GM23338 (cell line): ENCODE data around the gene HNF1B. TPM values are rescaled to one million over a fixed set of nuclear protein-coding genes. Genes with fewer than 3 reads are reported as not detected.

Source experiments
- ATAC-seq: fragments of 200-7000 bp; cut with Tn5 transposase; 3 replicates; pipeline ENCODE4 v1.9.1; 2020
- DNase-seq: peaks from one replicate; pipeline ENCODE4 v3.0.0-alpha.2; 2015; ENCODE audit warnings: low spot score
- H2AFZ ChIP-seq: fragments of 200-600 bp; sonication (generic); 2 replicates; pipeline ENCODE4 v1.8.0; 2016; ENCODE audit warnings: antibody characterized with exemption, mild to moderate bottlenecking, moderate library complexity
- H3F3A ChIP-seq: fragments of 200-600 bp; sonication (generic); replicated peaks from 2 replicates; pipeline ENCODE4 v1.8.0; 2017; ENCODE audit warnings: antibody characterized with exemption, mixed run types, low read depth
- H3K27ac ChIP-seq: fragments of 200-600 bp; sonication (generic); 2 replicates; pipeline ENCODE4 v1.6.1; 2016; ENCODE audit warnings: low read depth
- H3K27me3 ChIP-seq: fragments of 200-600 bp; sonication (generic); 2 replicates; pipeline ENCODE4 v1.8.0; 2016; ENCODE audit warnings: mild to moderate bottlenecking, mixed run types, moderate library complexity; ENCODE audit not compliant: insufficient read depth
- H3K36me3 ChIP-seq: fragments of 200-600 bp; sonication (generic); 2 replicates; pipeline ENCODE4 v1.8.0; 2016; ENCODE audit warnings: mild to moderate bottlenecking; ENCODE audit not compliant: insufficient read depth
- H3K4me1 ChIP-seq: fragments of 200-600 bp; sonication (generic); 2 replicates; pipeline ENCODE4 v1.8.0; 2016; ENCODE audit warnings: mild to moderate bottlenecking, moderate library complexity; ENCODE audit not compliant: insufficient read depth
- H3K4me2 ChIP-seq: fragments of 200-600 bp; sonication (generic); 2 replicates; pipeline ENCODE4 v1.7.1; 2017; ENCODE audit warnings: mixed run types
- H3K4me3 ChIP-seq: fragments of 200-600 bp; sonication (generic); 2 replicates; pipeline ENCODE4 v1.6.1; 2016; ENCODE audit warnings: mixed run types
- H3K79me2 ChIP-seq: fragments of 200-600 bp; sonication (generic); replicated peaks from 2 replicates; pipeline ENCODE4 v1.8.0; 2017; ENCODE audit warnings: mild to moderate bottlenecking; ENCODE audit not compliant: insufficient read depth
- H3K9me2 ChIP-seq: fragments of 200-600 bp; sonication (generic); 2 replicates; pipeline ENCODE4 v1.8.0; 2017; ENCODE audit not compliant: insufficient read depth
- H4K20me1 ChIP-seq: fragments of 200-600 bp; sonication (generic); replicated peaks from 2 replicates; pipeline ENCODE4 v1.8.0; 2017; ENCODE audit warnings: mild to moderate bottlenecking; ENCODE audit not compliant: insufficient read depth
- H3K27ac Mint-ChIP-seq: 2 replicates; pipeline ENCODE4 v1.8.0; 2020; ENCODE audit warnings: inconsistent platforms, mild to moderate bottlenecking, moderate library complexity, mixed read lengths
- H3K27me3 Mint-ChIP-seq: 3 replicates; pipeline ENCODE4 v1.8.0; 2022; ENCODE audit warnings: low read depth, mild to moderate bottlenecking, moderate library complexity, mixed read lengths, inconsistent platforms; ENCODE audit not compliant: insufficient read depth, poor library complexity
- H3K36me3 Mint-ChIP-seq: 3 replicates; pipeline ENCODE4 v1.8.0; 2021; ENCODE audit warnings: low read depth, mild to moderate bottlenecking, inconsistent platforms, moderate library complexity, mixed read lengths
- H3K4me1 Mint-ChIP-seq: 3 replicates; pipeline ENCODE4 v1.8.0; 2020; ENCODE audit warnings: mild to moderate bottlenecking, inconsistent platforms, mixed read lengths
- H3K4me3 Mint-ChIP-seq: 3 replicates; pipeline ENCODE4 v1.8.0; 2021; ENCODE audit warnings: moderate library complexity, mild to moderate bottlenecking, inconsistent platforms, mixed read lengths
- H3K9me3 Mint-ChIP-seq: 3 replicates; pipeline ENCODE4 v1.8.0; 2020; ENCODE audit warnings: moderate library complexity, mild to moderate bottlenecking, inconsistent platforms, mixed read lengths
- CREB1 ChIP-seq: fragments of 250-450 bp; sonication (Bioruptor Pico); IDR thresholded peaks from 2 replicates; pipeline ENCODE4 v1.5.0; 2020; ENCODE audit warnings: low read depth, mild to moderate bottlenecking, moderate library complexity
- EZH2 ChIP-seq: fragments of 200-600 bp; sonication (generic); IDR thresholded peaks from one replicate; pipeline ENCODE4 v1.8.0; 2017; ENCODE audit warnings: antibody characterized with exemption, mild to moderate bottlenecking, low read depth; ENCODE audit not compliant: unreplicated experiment
- JUNB ChIP-seq: IDR thresholded peaks from one replicate; pipeline ENCODE4 v1.6.1; 2016; ENCODE audit warnings: antibody characterized with exemption; ENCODE audit not compliant: unreplicated experiment
- NANOG ChIP-seq: IDR thresholded peaks from 2 replicates; pipeline ENCODE4 v1.6.1; 2016; ENCODE audit warnings: antibody characterized with exemption, borderline replicate concordance
- POLR2AphosphoS5 ChIP-seq: IDR thresholded peaks from 2 replicates; pipeline ENCODE4 v1.6.1; 2016; ENCODE audit warnings: antibody characterized with exemption, low read depth
- STAT1 ChIP-seq: IDR thresholded peaks from one replicate; pipeline ENCODE4 v1.6.1; 2016; ENCODE audit warnings: antibody characterized with exemption; ENCODE audit not compliant: unreplicated experiment
- ZNF114 ChIP-seq: fragments of 250-450 bp; sonication (Bioruptor Pico); IDR thresholded peaks from 2 replicates; pipeline ENCODE4 v1.5.0; 2020; ENCODE audit warnings: mild to moderate bottlenecking, moderate library complexity
- ZNF331 ChIP-seq: fragments of 250-450 bp; sonication (Bioruptor Pico); IDR thresholded peaks from 2 replicates; pipeline ENCODE4 v1.5.0; 2020; ENCODE audit warnings: low read depth, mild to moderate bottlenecking, moderate library complexity
- polyA plus RNA-seq: library from polyadenylated mRNA; unstranded; fragments of >200 nt; fragmentation: Nextera tagmentation; extraction: Ambion mirVana; gene quantifications from 2 replicates; pipeline ENCODE4 v1.2.1, GENCODE V29; 2016
- total RNA-seq: library from RNA; depleted of rRNA; stranded (reverse); fragments of >200 nt; shearing (Covaris generic); gene quantifications from 2 replicates; pipeline ENCODE4 v1.2.3, GENCODE V29; 2014
- TF ChIP-seq, protein P1 (sequence below), 2 experiments: fragments of 200-600 bp in 1 of 2; sonication (generic) in 1 of 2; conservative IDR thresholded peaks; 2 replicates each; pipeline versions ENCODE4 v1.5.1 to v1.6.1; 2016 to 2017; ENCODE audit warnings: antibody characterized with exemption in 2 of 2, low read depth in 2 of 2, mild to moderate bottlenecking in 2 of 2, moderate library complexity in 1 of 2
- TF ChIP-seq, protein P2 (sequence below): IDR thresholded peaks from 2 replicates; pipeline ENCODE4 v1.6.1; 2016; ENCODE audit warnings: antibody characterized with exemption
- TF ChIP-seq, protein P3 (sequence below): fragments of 250-450 bp; sonication (Bioruptor Pico); IDR thresholded peaks from 2 replicates; pipeline ENCODE4 v1.5.0; 2020; ENCODE audit warnings: mild to moderate bottlenecking, moderate library complexity
- TF ChIP-seq, protein P4 (sequence below): IDR thresholded peaks from one replicate; pipeline ENCODE4 v1.6.1; 2018; ENCODE audit warnings: antibody characterized with exemption; ENCODE audit not compliant: unreplicated experiment

Gene HNF1B
- total and polyA plus RNA-seq, 2 experiments from 2014 or later = 0.07 to 0.19 TPM

DNA sequence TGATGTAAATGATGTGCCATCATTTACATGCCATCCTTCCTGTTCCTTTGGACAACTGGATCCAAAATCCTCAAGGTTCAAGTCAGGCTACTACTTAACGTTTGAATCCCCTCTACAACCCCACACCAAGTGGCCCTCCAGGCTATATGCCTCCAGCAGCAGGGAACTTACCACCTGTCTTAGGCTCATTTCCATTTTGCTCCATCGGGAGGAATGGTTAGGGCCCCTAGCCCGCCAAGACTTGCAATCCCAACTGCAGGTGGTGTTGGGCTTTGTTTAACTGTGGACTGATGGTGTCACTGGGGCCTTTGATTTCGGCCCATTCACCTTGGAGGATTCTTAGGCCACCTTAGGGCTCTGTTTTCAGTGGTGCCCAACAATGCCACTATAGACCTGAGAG is 9.7 kb downstream of the HNF1B start:
- no peak overlapping the region for H2AFZ ChIP-seq
- H4K20me1 ChIP-seq = 0 out of 2 replicates have a peak, but pooled peaks cover under 1% of the 10 kb centered on the region
- peaks cover 45% of the 10 kb centered on the region for H3K27me3 Mint-ChIP-seq
- no peaks in the 10 kb centered on the region for H3K79me2 ChIP-seq
- no peaks in the 10 kb centered on the region; the same call in 1 of the 2 replicates for H3K4me1 ChIP-seq
- H3K27ac ChIP-seq = no peak overlapping the region
- no peaks in the 10 kb centered on the region for H3K9me2 ChIP-seq
- H3K4me3 Mint-ChIP-seq = no peak overlapping the region
- H3K36me3 Mint-ChIP-seq = no peaks in the 10 kb centered on the region
- H3F3A ChIP-seq = no peaks in the 10 kb centered on the region
- no peaks in the 10 kb centered on the region; the same call in 2 of the 3 replicates for H3K4me1 Mint-ChIP-seq
- H3K27me3 ChIP-seq = peaks cover 56% of the 10 kb centered on the region
- H3K27ac Mint-ChIP-seq = no peak overlapping the region
- ATAC-seq (peak; percentile 87), DNase-seq (peak; percentile 54)
- H3K9me3 Mint-ChIP-seq = no peaks in the 10 kb centered on the region; the same call in 2 of the 3 replicates
- no peaks in the 10 kb centered on the region for H3K36me3 ChIP-seq
- H3K4me3 ChIP-seq = no peak overlapping the region
- no peak overlapping the region for H3K4me2 ChIP-seq
- TF ChIP-seq, protein P1, sequence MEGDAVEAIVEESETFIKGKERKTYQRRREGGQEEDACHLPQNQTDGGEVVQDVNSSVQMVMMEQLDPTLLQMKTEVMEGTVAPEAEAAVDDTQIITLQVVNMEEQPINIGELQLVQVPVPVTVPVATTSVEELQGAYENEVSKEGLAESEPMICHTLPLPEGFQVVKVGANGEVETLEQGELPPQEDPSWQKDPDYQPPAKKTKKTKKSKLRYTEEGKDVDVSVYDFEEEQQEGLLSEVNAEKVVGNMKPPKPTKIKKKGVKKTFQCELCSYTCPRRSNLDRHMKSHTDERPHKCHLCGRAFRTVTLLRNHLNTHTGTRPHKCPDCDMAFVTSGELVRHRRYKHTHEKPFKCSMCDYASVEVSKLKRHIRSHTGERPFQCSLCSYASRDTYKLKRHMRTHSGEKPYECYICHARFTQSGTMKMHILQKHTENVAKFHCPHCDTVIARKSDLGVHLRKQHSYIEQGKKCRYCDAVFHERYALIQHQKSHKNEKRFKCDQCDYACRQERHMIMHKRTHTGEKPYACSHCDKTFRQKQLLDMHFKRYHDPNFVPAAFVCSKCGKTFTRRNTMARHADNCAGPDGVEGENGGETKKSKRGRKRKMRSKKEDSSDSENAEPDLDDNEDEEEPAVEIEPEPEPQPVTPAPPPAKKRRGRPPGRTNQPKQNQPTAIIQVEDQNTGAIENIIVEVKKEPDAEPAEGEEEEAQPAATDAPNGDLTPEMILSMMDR (conservative IDR thresholded peaks at IDR 0.05; ENCODE audit: low read depth in 2 of 2) = no peak
- TF ChIP-seq JUNB (no peak), STAT1 (no peak), CREB1 (CRISPR knock-in tag) (no peak), ZNF331 (no peak), NANOG (no peak), ZNF114 (no peak), POLR2AphosphoS5 (no peak), EZH2 (no peak)
- TF ChIP-seq, protein P2, sequence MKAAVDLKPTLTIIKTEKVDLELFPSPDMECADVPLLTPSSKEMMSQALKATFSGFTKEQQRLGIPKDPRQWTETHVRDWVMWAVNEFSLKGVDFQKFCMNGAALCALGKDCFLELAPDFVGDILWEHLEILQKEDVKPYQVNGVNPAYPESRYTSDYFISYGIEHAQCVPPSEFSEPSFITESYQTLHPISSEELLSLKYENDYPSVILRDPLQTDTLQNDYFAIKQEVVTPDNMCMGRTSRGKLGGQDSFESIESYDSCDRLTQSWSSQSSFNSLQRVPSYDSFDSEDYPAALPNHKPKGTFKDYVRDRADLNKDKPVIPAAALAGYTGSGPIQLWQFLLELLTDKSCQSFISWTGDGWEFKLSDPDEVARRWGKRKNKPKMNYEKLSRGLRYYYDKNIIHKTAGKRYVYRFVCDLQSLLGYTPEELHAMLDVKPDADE = no peak
- TF ChIP-seq, protein P3, sequence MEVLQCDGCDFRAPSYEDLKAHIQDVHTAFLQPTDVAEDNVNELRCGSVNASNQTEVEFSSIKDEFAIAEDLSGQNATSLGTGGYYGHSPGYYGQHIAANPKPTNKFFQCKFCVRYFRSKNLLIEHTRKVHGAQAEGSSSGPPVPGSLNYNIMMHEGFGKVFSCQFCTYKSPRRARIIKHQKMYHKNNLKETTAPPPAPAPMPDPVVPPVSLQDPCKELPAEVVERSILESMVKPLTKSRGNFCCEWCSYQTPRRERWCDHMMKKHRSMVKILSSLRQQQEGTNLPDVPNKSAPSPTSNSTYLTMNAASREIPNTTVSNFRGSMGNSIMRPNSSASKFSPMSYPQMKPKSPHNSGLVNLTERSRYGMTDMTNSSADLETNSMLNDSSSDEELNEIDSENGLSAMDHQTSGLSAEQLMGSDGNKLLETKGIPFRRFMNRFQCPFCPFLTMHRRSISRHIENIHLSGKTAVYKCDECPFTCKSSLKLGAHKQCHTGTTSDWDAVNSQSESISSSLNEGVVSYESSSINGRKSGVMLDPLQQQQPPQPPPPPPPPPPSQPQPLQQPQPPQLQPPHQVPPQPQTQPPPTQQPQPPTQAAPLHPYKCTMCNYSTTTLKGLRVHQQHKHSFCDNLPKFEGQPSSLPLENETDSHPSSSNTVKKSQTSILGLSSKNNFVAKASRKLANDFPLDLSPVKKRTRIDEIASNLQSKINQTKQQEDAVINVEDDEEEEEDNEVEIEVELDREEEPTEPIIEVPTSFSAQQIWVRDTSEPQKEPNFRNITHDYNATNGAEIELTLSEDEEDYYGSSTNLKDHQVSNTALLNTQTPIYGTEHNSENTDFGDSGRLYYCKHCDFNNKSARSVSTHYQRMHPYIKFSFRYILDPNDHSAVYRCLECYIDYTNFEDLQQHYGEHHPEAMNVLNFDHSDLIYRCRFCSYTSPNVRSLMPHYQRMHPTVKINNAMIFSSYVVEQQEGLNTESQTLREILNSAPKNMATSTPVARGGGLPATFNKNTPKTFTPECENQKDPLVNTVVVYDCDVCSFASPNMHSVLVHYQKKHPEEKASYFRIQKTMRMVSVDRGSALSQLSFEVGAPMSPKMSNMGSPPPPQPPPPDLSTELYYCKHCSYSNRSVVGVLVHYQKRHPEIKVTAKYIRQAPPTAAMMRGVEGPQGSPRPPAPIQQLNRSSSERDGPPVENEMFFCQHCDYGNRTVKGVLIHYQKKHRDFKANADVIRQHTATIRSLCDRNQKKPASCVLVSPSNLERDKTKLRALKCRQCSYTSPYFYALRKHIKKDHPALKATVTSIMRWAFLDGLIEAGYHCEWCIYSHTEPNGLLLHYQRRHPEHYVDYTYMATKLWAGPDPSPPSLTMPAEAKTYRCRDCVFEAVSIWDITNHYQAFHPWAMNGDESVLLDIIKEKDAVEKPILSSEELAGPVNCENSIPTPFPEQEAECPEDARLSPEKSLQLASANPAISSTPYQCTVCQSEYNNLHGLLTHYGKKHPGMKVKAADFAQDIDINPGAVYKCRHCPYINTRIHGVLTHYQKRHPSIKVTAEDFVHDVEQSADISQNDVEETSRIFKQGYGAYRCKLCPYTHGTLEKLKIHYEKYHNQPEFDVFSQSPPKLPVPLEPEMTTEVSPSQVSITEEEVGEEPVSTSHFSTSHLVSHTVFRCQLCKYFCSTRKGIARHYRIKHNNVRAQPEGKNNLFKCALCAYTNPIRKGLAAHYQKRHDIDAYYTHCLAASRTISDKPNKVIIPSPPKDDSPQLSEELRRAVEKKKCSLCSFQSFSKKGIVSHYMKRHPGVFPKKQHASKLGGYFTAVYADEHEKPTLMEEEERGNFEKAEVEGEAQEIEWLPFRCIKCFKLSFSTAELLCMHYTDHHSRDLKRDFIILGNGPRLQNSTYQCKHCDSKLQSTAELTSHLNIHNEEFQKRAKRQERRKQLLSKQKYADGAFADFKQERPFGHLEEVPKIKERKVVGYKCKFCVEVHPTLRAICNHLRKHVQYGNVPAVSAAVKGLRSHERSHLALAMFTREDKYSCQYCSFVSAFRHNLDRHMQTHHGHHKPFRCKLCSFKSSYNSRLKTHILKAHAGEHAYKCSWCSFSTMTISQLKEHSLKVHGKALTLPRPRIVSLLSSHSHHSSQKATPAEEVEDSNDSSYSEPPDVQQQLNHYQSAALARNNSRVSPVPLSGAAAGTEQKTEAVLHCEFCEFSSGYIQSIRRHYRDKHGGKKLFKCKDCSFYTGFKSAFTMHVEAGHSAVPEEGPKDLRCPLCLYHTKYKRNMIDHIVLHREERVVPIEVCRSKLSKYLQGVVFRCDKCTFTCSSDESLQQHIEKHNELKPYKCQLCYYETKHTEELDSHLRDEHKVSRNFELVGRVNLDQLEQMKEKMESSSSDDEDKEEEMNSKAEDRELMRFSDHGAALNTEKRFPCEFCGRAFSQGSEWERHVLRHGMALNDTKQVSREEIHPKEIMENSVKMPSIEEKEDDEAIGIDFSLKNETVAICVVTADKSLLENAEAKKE = no peak
- TF ChIP-seq, protein P4, sequence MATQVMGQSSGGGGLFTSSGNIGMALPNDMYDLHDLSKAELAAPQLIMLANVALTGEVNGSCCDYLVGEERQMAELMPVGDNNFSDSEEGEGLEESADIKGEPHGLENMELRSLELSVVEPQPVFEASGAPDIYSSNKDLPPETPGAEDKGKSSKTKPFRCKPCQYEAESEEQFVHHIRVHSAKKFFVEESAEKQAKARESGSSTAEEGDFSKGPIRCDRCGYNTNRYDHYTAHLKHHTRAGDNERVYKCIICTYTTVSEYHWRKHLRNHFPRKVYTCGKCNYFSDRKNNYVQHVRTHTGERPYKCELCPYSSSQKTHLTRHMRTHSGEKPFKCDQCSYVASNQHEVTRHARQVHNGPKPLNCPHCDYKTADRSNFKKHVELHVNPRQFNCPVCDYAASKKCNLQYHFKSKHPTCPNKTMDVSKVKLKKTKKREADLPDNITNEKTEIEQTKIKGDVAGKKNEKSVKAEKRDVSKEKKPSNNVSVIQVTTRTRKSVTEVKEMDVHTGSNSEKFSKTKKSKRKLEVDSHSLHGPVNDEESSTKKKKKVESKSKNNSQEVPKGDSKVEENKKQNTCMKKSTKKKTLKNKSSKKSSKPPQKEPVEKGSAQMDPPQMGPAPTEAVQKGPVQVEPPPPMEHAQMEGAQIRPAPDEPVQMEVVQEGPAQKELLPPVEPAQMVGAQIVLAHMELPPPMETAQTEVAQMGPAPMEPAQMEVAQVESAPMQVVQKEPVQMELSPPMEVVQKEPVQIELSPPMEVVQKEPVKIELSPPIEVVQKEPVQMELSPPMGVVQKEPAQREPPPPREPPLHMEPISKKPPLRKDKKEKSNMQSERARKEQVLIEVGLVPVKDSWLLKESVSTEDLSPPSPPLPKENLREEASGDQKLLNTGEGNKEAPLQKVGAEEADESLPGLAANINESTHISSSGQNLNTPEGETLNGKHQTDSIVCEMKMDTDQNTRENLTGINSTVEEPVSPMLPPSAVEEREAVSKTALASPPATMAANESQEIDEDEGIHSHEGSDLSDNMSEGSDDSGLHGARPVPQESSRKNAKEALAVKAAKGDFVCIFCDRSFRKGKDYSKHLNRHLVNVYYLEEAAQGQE = no peak
